ENCODE data around the gene SMIM44.

The SMIM44 gene

GRCh38 chr19:3433805-3434540 lies 49.3 kb downstream of the SMIM44 start:
- DNase-seq, result no peak

GRCh38 chr19:3433313-3433712 lies 49.9 kb downstream of the SMIM44 start:
- no peak for DNase-seq
